Measurements from ENCODE around the gene RPS2.

The RPS2 gene

DNA sequence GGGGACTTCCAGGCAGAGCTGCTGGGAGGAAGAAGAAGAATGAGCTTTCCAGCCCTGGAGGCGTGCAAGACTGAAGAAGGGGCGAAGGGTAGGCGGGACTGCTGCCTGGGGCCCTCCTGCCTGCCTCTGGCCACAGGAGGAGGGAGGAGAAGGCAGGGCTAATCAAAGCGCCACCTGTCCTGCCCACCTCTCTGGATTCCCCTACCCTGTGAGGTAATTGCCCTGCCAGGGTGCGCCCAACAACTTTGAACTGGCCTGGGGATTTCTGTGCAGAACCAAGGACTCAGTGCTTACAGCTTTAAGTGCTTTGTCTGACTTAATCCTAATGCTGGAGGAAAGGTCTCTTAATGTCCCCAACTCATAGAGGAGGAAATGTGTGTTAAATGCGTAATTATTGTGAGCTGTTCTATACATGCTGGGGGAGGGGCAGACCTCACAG lies 16.8 kb upstream of the RPS2 start, which contains the start of gene NOXO1:
TSS of gene NOXO1 (minus strand) at position 72 of the 439 bp plus-strand sequence. CDS start 290 bp downstream, outside the sequence.
- H3K36me3 ChIP-seq, result peaks cover 20% of the 10 kb centered on the region
- H3K4me1 ChIP-seq (ENCODE audit: control insufficient read depth in 1 of 2, insufficient read depth in 1 of 2, low read depth in 1 of 2, low read length in 1 of 2), result peaks cover 20% of the 10 kb centered on the region in 2 experiments
- TF ChIP-seq, protein P1, sequence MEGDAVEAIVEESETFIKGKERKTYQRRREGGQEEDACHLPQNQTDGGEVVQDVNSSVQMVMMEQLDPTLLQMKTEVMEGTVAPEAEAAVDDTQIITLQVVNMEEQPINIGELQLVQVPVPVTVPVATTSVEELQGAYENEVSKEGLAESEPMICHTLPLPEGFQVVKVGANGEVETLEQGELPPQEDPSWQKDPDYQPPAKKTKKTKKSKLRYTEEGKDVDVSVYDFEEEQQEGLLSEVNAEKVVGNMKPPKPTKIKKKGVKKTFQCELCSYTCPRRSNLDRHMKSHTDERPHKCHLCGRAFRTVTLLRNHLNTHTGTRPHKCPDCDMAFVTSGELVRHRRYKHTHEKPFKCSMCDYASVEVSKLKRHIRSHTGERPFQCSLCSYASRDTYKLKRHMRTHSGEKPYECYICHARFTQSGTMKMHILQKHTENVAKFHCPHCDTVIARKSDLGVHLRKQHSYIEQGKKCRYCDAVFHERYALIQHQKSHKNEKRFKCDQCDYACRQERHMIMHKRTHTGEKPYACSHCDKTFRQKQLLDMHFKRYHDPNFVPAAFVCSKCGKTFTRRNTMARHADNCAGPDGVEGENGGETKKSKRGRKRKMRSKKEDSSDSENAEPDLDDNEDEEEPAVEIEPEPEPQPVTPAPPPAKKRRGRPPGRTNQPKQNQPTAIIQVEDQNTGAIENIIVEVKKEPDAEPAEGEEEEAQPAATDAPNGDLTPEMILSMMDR (IDR thresholded peaks at IDR 0.05), result no peak
- H3K27me3 ChIP-seq, result peaks cover 61% of the 10 kb centered on the region
- no peaks in the 10 kb centered on the region for H3K9me3 ChIP-seq
- no peak within 1 kb of the TSS for H3K4me3 ChIP-seq (ENCODE audit: low read depth in 1 of 2, low read length in 1 of 2)
- no peak within 1 kb of the TSS for H3K27ac ChIP-seq

DNA sequence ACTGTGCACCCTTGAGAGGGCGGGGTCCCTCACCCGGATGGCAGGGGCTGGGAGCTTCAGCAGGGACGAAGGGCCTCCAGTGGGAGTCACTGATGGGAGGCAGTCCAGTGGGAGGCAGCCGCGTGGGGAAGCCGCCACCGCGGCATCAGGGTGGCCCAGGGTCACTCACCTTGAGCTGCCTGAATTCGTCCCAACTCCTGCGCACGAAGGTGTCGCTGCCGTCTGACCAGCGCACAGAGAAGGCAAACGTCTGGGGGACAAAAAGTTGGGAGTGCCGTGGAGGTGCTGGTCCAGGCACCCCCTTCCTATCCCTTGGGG lies 16.1 kb upstream of the RPS2 start:
- Histone ChIP-seq H3K4me1 (ENCODE audit: control insufficient read depth in 1 of 2, insufficient read depth in 1 of 2, low read depth in 1 of 2, low read length in 1 of 2) (peaks cover 20% of the 10 kb centered on the region in 2 experiments), H3K9me3 (no peaks in the 10 kb centered on the region), H3K27me3 (peaks cover 61% of the 10 kb centered on the region), H3K36me3 (peaks cover 27% of the 10 kb centered on the region), H3K4me3 (ENCODE audit: low read depth in 1 of 2, low read length in 1 of 2) (no peak overlapping the region), H3K27ac (no peak overlapping the region)
- TF ChIP-seq, protein P1 (IDR thresholded peaks at IDR 0.05), result no peak

DNA sequence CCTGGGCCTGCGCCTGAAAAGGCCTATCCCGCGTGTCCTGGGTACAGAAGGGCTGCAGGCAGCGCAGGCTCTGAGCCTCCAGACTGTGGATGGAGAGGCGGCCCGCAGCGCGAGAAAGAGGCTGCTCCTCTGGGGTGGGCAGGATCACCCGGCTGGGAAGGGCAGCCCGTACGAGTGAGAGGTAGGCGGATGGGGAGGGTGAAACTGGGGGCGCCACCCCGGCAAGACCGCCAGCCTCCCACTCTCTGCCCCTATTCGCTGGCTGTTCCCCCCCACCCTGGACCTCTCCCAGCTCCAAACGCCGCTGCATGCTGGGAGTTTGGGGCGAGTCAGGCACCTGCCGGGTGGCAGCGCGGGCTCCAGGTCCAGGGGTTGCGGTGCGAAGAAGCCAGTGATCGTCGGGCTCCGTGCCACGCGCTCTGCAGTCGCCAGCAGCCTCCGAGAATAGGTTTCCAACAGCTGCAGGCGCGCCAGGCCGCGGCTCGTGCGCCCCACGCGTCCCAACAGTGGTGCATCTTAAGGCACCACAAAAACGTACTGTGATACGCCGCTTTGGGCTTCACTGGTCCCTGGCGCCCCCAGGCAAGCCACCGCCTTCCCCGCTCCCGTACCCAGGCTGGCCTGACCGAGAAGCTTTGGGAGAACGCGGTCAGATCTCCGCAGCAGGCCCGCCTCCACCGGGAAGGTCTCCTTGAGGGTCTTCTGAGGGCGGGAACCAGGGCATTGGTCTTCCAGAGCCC lies 15.6 kb upstream of the RPS2 start:
- Histone ChIP-seq H3K9me3 (no peaks in the 10 kb centered on the region), H3K4me3 (ENCODE audit: low read depth in 1 of 2, low read length in 1 of 2) (no peak overlapping the region), H3K27me3 (peaks cover 61% of the 10 kb centered on the region), H3K36me3 (peaks cover 32% of the 10 kb centered on the region), H3K27ac (no peak overlapping the region), H3K4me1 (ENCODE audit: control insufficient read depth in 1 of 2, insufficient read depth in 1 of 2, low read depth in 1 of 2, low read length in 1 of 2) (peaks cover 16 to 20% of the 10 kb centered on the region in 2 experiments)
- TF ChIP-seq, protein P1 (IDR thresholded peaks at IDR 0.05), result no peak

DNA sequence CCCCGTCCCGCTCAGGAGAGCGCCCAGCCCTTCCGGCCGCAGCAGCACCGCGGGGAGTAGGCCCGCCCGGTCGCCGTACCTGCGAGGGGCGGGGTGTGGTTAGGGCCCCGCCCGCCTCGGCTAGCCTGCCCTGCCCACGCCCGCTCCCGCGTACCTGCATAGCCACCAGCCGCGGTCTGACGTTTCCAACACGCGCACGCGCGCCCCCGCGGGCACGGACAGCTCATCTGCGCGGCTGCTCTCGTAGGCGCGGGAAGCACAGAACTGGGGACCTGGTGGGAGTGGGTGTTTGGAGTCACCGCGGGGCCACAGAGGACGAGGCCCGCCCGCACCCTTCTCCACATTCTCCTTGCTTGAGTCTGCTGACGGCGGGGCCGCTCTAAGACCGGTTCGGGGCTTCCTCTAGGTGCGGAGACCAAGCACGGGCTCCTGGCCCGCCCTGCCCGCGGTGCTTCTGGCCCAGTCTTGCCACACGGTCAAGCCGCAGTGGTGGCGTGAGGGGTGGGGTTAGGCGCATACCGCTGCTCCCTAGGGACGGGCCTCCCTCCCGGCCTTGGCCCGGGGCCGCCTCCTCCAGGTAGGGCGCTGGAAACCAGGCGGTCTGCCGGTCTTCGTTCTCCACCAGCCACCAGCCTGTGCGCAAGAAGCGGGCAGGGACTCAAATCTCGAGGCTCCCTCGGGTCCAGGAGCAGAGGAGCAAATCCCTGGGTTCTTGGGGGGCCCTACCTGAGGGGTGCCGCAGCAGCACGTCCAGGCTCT lies 14.8 kb upstream of the RPS2 start:
- Histone ChIP-seq H3K4me1 (ENCODE audit: control insufficient read depth in 1 of 2, insufficient read depth in 1 of 2, low read depth in 1 of 2, low read length in 1 of 2) (peaks cover 9 to 12% of the 10 kb centered on the region in 2 experiments), H3K9me3 (no peaks in the 10 kb centered on the region), H3K4me3 (ENCODE audit: low read depth in 1 of 2, low read length in 1 of 2) (no peak overlapping the region), H3K27ac (no peak overlapping the region), H3K27me3 (peaks cover 61% of the 10 kb centered on the region), H3K36me3 (peaks cover 40% of the 10 kb centered on the region)
- TF ChIP-seq, protein P1 (IDR thresholded peaks at IDR 0.05), result no peak

DNA sequence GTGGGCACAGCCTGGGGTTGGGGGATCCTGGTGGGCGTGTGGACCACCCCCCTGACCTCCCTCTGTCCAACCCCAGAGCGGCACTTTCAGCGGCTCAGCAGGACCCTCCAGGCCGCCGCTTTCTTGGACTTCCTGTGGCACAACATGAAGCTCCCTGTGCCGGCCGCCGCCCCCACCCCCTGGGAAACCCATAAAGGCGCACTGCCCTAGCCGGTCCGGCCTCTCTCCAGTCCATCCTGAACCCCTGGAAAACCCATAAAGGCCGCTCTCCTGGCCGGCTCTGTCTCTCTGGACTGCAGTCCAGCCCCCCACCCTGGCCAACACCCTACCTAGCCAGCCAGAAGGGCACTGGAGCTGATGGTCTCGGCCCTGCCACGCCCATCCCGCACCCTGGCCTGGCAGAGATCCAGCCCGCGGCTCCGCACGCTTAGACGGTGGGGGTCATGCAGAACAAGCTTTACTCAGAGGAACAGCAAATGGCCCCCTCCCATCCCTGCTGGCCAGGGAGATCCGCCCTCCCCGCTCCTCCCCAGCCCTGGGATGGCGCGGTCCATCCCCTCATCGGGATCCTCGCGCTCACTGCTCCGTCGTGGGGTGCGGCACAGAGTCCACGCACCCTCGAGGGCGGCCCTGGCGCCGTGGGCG lies 14.0 kb upstream of the RPS2 start:
- no peak overlapping the region for H3K27ac ChIP-seq
- TF ChIP-seq, protein P1 (IDR thresholded peaks at IDR 0.05), result no peak

More for the DNA sequence above, 14.0 kb upstream of the RPS2 start:
- Histone ChIP-seq H3K4me1 (ENCODE audit: control insufficient read depth in 1 of 2, insufficient read depth in 1 of 2, low read depth in 1 of 2, low read length in 1 of 2) (peaks cover 7% of the 10 kb centered on the region in 2 experiments), H3K36me3 (peaks cover 41% of the 10 kb centered on the region), H3K9me3 (no peaks in the 10 kb centered on the region), H3K4me3 (ENCODE audit: low read depth in 1 of 2, low read length in 1 of 2) (no peak overlapping the region), H3K27me3 (peaks cover 59% of the 10 kb centered on the region)

Measured in neutrophil (primary cell).